Activated T-cell treated with anti-CD3 and anti-CD28 coated beads, Interleukin-2, amount 50 U/mL, for 48 hours (primary cell): ENCODE results near the gene THAP6.
"Not testable (repeated sequence)": the region's sequence is repeated elsewhere in the genome, so short reads cannot be mapped to it uniquely, and the experiment has no call there.

ENCODE experiments used
- DNase-seq, 2 experiments: peaks; one replicate each; pipeline ENCODE4 v3.0.0-alpha.2; 2020

Gene THAP6

GRCh38 chr4:75527482-75527881 lies 13.2 kb downstream of the THAP6 start:
- DNase-seq = no peak

GRCh38 chr4:75530556-75531322 lies 16.5 kb downstream of the THAP6 start:
- DNase-seq = no peak

GRCh38 chr4:75531536-75532143 lies 17.4 kb downstream of the THAP6 start:
- DNase-seq = not testable (repeated sequence)

- DNase-seq = not testable (repeated sequence)
These were observed 19.1 kb downstream of the THAP6 start for GRCh38 chr4:75533339-75533887.

- DNase-seq = not testable (repeated sequence)
These were observed 19.7 kb downstream of the THAP6 start for GRCh38 chr4:75533926-75534325.

- not testable (repeated sequence) for DNase-seq
These were observed 23.0 kb downstream of the THAP6 start for GRCh38 chr4:75537308-75537707.

GRCh38 chr4:75542824-75543223 lies 28.6 kb downstream of the THAP6 start:
- DNase-seq = no peak

- DNase-seq = not testable (repeated sequence)
These were observed 29.9 kb downstream of the THAP6 start for GRCh38 chr4:75544220-75544619.

GRCh38 chr4:75544870-75545269 lies 30.6 kb downstream of the THAP6 start:
- DNase-seq = no peak

- DNase-seq = no peak
These were observed 31.3 kb downstream of the THAP6 start for GRCh38 chr4:75545526-75545925.

- DNase-seq = no peak
These were observed 33.5 kb downstream of the THAP6 start for GRCh38 chr4:75547647-75548387.

GRCh38 chr4:75549019-75549418 lies 34.7 kb downstream of the THAP6 start:
- no peak for DNase-seq

GRCh38 chr4:75552452-75552851 lies 38.2 kb downstream of the THAP6 start:
- DNase-seq = no peak

GRCh38 chr4:75555294-75556164 lies 41.3 kb downstream of the THAP6 start, which contains the start of gene ODAPH:
Gene ODAPH (plus strand): TSS chr4:75556066. CDS start chr4:75556083, 17 bp downstream.
- DNase-seq = peak; percentile 32 to 44

GRCh38 chr4:75557696-75558095 lies 43.4 kb downstream of the THAP6 start:
- no peak for DNase-seq

- no peak for DNase-seq
These were observed 47.5 kb downstream of the THAP6 start for GRCh38 chr4:75561789-75562188.

GRCh38 chr4:75564023-75564422 lies 49.8 kb downstream of the THAP6 start:
- DNase-seq = no peak

- no peak for DNase-seq
These were observed 51.2 kb downstream of the THAP6 start for GRCh38 chr4:75565481-75565880.

GRCh38 chr4:75566911-75567310 lies 52.6 kb downstream of the THAP6 start:
- no peak for DNase-seq

GRCh38 chr4:75567725-75568124 lies 53.5 kb downstream of the THAP6 start:
- no peak for DNase-seq
